HEK293 (cell line): ENCODE data around the gene TFDP1.
A peak's percentile ranks its signal among the peaks of the same experiment; 100 is the strongest.

Experiments
- ELK4 ChIP-seq: IDR thresholded peaks from 2 replicates; pipeline ENCODE4 v1.6.1; 2011; ENCODE audit warnings: mild to moderate bottlenecking, low read depth, low read length, borderline replicate concordance
- GFI1B ChIP-seq: fragments of 450-650 bp; formaldehyde crosslinking; IDR thresholded peaks from 2 replicates; pipeline ENCODE4 v1.5.1; 2016; ENCODE audit warnings: missing biosample characterization, missing genetic modification characterization
- PRDM10 ChIP-seq: fragments of 450-650 bp; formaldehyde crosslinking; IDR thresholded peaks from 2 replicates; pipeline ENCODE4 v1.5.1; 2016; ENCODE audit warnings: missing biosample characterization, missing genetic modification characterization
- RBAK ChIP-seq: fragments of 450-650 bp; formaldehyde crosslinking; IDR thresholded peaks from 2 replicates; pipeline ENCODE4 v1.5.1; 2016; ENCODE audit warnings: missing biosample characterization, missing genetic modification characterization
- SCRT2 ChIP-seq: fragments of 450-650 bp; formaldehyde crosslinking; IDR thresholded peaks from 2 replicates; pipeline ENCODE4 v1.5.1; 2016; ENCODE audit warnings: missing biosample characterization, missing genetic modification characterization
- WT1 ChIP-seq: fragments of 450-650 bp; formaldehyde crosslinking; IDR thresholded peaks from 2 replicates; pipeline ENCODE4 v1.5.1; 2016; ENCODE audit warnings: missing biosample characterization, missing genetic modification characterization
- YY1 ChIP-seq: fragments of 450-650 bp; formaldehyde crosslinking; IDR thresholded peaks from 2 replicates; pipeline ENCODE4 v1.5.1; 2018; ENCODE audit warnings: missing biosample characterization, missing genetic modification characterization
- ZFP41 ChIP-seq: fragments of 450-650 bp; formaldehyde crosslinking; IDR thresholded peaks from 2 replicates; pipeline ENCODE4 v1.5.1; 2016; ENCODE audit warnings: missing biosample characterization, missing genetic modification characterization, borderline replicate concordance
- ZNF112 ChIP-seq: fragments of 450-650 bp; formaldehyde crosslinking; IDR thresholded peaks from 2 replicates; pipeline ENCODE4 v1.5.0; 2017; ENCODE audit warnings: missing biosample characterization, missing genetic modification characterization
- ZNF341 ChIP-seq: fragments of 450-650 bp; formaldehyde crosslinking; IDR thresholded peaks from 2 replicates; pipeline ENCODE4; 2016; ENCODE audit warnings: low read depth, missing biosample characterization, missing genetic modification characterization
- ZNF48 ChIP-seq: fragments of 450-650 bp; formaldehyde crosslinking; IDR thresholded peaks from 2 replicates; pipeline ENCODE4 v1.5.1; 2016; ENCODE audit warnings: missing biosample characterization, missing genetic modification characterization
- ZNF521 ChIP-seq: fragments of 450-650 bp; formaldehyde crosslinking; IDR thresholded peaks from 2 replicates; pipeline ENCODE4 v1.5.1; 2017; ENCODE audit warnings: missing biosample characterization, mild to moderate bottlenecking, missing genetic modification characterization
- ZNF529 ChIP-seq: fragments of 450-650 bp; formaldehyde crosslinking; IDR thresholded peaks from 2 replicates; pipeline ENCODE4 v1.5.1; 2017; ENCODE audit warnings: missing genetic modification characterization, missing biosample characterization; ENCODE audit not compliant: insufficient replicate concordance
- ZNF544 ChIP-seq: fragments of 450-650 bp; formaldehyde crosslinking; IDR thresholded peaks from 2 replicates; pipeline ENCODE4 v1.5.0; 2017; ENCODE audit warnings: missing biosample characterization, missing genetic modification characterization
- ZNF558 ChIP-seq: fragments of 450-650 bp; formaldehyde crosslinking; IDR thresholded peaks from 2 replicates; pipeline ENCODE4 v1.5.1; 2016; ENCODE audit warnings: missing biosample characterization, missing genetic modification characterization
- ZNF580 ChIP-seq: fragments of 450-650 bp; formaldehyde crosslinking; IDR thresholded peaks from 2 replicates; pipeline ENCODE4 v1.5.1; 2016; ENCODE audit warnings: missing biosample characterization, missing genetic modification characterization
- ZNF600 ChIP-seq: fragments of 450-650 bp; formaldehyde crosslinking; IDR thresholded peaks from 2 replicates; pipeline ENCODE4 v1.5.1; 2016; ENCODE audit warnings: missing biosample characterization, missing genetic modification characterization
- ZNF677 ChIP-seq: fragments of 450-650 bp; IDR thresholded peaks from 2 replicates; pipeline ENCODE4 v1.5.0; 2018; ENCODE audit warnings: missing biosample characterization, mild to moderate bottlenecking, missing genetic modification characterization, moderate library complexity
- ZNF707 ChIP-seq: fragments of 450-650 bp; formaldehyde crosslinking; IDR thresholded peaks from 2 replicates; pipeline ENCODE4 v1.5.1; 2016; ENCODE audit warnings: missing biosample characterization, missing genetic modification characterization
- ZSCAN23 ChIP-seq: fragments of 450-650 bp; formaldehyde crosslinking; IDR thresholded peaks from 2 replicates; pipeline ENCODE4 v1.5.1; 2016; ENCODE audit warnings: missing biosample characterization, missing genetic modification characterization
- TF ChIP-seq, protein P1 (sequence below): fragments of 450-650 bp; formaldehyde crosslinking; IDR thresholded peaks from 2 replicates; pipeline ENCODE4 v1.5.1; 2016; ENCODE audit warnings: missing biosample characterization, missing genetic modification characterization
- TF ChIP-seq, protein P2 (sequence below): fragments of 450-650 bp; formaldehyde crosslinking; conservative IDR thresholded peaks from 2 replicates; pipeline ENCODE4 v1.5.1; 2016; ENCODE audit warnings: low read depth, missing biosample characterization, missing genetic modification characterization
- TF ChIP-seq, protein P3 (sequence below): fragments of 450-650 bp; formaldehyde crosslinking; optimal IDR thresholded peaks from 2 replicates; pipeline ENCODE3; 2016; ENCODE audit warnings: missing biosample characterization, mild to moderate bottlenecking, missing genetic modification characterization
- TF ChIP-seq, protein P4 (sequence below): fragments of 450-650 bp; formaldehyde crosslinking; IDR thresholded peaks from 2 replicates; pipeline ENCODE4 v1.5.1; 2016; ENCODE audit warnings: missing biosample characterization, missing genetic modification characterization
- TF ChIP-seq, protein P5 (sequence below): fragments of 450-650 bp; formaldehyde crosslinking; IDR thresholded peaks from 2 replicates; pipeline ENCODE4 v1.5.1; 2016; ENCODE audit warnings: missing biosample characterization, missing genetic modification characterization, low read depth

Gene TFDP1

DNA sequence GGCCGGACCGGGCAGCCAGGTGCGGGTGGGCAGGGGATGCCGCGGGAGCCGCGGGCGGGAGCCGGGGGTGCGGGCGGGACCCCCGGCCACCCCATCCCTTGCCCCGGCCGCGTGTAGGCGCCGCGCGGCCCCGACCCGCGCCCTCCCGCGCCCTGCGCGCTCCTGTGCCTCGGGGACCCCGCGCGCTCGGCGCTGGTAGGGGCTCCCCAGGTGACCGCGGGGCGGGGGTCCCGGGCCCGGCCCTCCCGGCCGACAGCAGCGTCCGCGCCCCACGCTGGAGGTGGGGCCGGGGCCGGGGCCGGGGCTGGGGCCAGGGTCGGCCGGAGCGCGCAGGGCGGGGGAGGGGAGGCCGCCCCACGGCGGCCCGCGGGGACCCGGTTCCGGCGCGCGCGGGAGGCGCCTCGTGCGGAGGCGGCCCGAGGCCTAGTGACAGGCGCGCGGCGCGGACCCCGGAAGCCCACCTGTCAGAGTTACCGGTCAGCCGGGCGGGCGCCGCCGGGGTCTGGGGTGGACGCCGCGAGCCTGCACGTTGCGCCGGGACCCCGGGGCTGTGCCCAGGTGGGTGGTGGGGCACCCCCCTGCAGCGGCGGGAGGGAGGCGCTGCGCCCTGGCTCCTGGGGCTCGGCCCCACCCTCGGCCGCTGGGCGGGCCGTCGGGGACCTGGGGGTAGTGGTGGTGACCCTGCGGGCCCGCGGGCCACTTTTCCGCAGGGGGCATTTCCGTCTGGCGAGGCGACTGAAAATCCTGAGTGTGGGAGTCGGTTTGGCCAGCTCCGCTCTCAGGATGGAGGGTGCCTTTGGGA lies 518 bp downstream of the TFDP1 start (continued):
- TF ChIP-seq PRDM10 (tag by site-specific recombination), result no peak
- TF ChIP-seq, protein P1, sequence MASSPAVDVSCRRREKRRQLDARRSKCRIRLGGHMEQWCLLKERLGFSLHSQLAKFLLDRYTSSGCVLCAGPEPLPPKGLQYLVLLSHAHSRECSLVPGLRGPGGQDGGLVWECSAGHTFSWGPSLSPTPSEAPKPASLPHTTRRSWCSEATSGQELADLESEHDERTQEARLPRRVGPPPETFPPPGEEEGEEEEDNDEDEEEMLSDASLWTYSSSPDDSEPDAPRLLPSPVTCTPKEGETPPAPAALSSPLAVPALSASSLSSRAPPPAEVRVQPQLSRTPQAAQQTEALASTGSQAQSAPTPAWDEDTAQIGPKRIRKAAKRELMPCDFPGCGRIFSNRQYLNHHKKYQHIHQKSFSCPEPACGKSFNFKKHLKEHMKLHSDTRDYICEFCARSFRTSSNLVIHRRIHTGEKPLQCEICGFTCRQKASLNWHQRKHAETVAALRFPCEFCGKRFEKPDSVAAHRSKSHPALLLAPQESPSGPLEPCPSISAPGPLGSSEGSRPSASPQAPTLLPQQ, result no peak
- TF ChIP-seq WT1 (tag by site-specific recombination), result no peak
- TF ChIP-seq SCRT2 (tag by site-specific recombination), result no peak
- TF ChIP-seq YY1 (tag by site-specific recombination), result no peak
- TF ChIP-seq ZNF600 (tag by site-specific recombination), result no peak
- no peak for TF ChIP-seq ZNF521
- TF ChIP-seq, protein P2, sequence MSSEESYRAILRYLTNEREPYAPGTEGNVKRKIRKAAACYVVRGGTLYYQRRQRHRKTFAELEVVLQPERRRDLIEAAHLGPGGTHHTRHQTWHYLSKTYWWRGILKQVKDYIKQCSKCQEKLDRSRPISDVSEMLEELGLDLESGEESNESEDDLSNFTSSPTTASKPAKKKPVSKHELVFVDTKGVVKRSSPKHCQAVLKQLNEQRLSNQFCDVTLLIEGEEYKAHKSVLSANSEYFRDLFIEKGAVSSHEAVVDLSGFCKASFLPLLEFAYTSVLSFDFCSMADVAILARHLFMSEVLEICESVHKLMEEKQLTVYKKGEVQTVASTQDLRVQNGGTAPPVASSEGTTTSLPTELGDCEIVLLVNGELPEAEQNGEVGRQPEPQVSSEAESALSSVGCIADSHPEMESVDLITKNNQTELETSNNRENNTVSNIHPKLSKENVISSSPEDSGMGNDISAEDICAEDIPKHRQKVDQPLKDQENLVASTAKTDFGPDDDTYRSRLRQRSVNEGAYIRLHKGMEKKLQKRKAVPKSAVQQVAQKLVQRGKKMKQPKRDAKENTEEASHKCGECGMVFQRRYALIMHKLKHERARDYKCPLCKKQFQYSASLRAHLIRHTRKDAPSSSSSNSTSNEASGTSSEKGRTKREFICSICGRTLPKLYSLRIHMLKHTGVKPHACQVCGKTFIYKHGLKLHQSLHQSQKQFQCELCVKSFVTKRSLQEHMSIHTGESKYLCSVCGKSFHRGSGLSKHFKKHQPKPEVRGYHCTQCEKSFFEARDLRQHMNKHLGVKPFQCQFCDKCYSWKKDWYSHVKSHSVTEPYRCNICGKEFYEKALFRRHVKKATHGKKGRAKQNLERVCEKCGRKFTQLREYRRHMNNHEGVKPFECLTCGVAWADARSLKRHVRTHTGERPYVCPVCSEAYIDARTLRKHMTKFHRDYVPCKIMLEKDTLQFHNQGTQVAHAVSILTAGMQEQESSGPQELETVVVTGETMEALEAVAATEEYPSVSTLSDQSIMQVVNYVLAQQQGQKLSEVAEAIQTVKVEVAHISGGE (tag by site-specific recombination), result no peak
- TF ChIP-seq ELK4, result no peak
- TF ChIP-seq ZNF580 (tag by site-specific recombination), result no peak
- no peak for TF ChIP-seq ZNF544 (tag by site-specific recombination)
- peak; percentile 56 for TF ChIP-seq ZNF341 (tag by site-specific recombination)
- no peak for TF ChIP-seq ZNF707
- TF ChIP-seq ZNF677 (tag by site-specific recombination), result 0 out of 2 replicates have a peak, but pooled peaks have one; percentile 4
- TF ChIP-seq GFI1B (tag by site-specific recombination), result no peak
- no peak for TF ChIP-seq ZNF558 (tag by site-specific recombination)
- no peak for TF ChIP-seq RBAK (tag by site-specific recombination)
- TF ChIP-seq ZNF529, result no peak
- no peak for TF ChIP-seq ZSCAN23 (tag by site-specific recombination)
- TF ChIP-seq ZFP41 (tag by site-specific recombination), result no peak
- TF ChIP-seq, protein P3, sequence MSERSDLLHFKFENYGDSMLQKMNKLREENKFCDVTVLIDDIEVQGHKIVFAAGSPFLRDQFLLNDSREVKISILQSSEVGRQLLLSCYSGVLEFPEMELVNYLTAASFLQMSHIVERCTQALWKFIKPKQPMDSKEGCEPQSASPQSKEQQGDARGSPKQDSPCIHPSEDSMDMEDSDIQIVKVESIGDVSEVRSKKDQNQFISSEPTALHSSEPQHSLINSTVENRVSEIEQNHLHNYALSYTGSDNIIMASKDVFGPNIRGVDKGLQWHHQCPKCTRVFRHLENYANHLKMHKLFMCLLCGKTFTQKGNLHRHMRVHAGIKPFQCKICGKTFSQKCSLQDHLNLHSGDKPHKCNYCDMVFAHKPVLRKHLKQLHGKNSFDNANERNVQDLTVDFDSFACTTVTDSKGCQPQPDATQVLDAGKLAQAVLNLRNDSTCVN (tag by site-specific recombination), result peak; percentile 45
- TF ChIP-seq, protein P4, sequence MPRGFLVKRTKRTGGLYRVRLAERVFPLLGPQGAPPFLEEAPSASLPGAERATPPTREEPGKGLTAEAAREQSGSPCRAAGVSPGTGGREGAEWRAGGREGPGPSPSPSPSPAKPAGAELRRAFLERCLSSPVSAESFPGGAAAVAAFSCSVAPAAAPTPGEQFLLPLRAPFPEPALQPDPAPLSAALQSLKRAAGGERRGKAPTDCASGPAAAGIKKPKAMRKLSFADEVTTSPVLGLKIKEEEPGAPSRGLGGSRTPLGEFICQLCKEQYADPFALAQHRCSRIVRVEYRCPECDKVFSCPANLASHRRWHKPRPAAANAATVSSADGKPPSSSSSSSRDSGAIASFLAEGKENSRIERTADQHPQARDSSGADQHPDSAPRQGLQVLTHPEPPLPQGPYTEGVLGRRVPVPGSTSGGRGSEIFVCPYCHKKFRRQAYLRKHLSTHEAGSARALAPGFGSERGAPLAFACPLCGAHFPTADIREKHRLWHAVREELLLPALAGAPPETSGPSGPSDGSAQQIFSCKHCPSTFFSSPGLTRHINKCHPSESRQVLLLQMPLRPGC (tag by site-specific recombination), result no peak
- no peak for TF ChIP-seq ZNF48 (tag by site-specific recombination)
- TF ChIP-seq, protein P5, sequence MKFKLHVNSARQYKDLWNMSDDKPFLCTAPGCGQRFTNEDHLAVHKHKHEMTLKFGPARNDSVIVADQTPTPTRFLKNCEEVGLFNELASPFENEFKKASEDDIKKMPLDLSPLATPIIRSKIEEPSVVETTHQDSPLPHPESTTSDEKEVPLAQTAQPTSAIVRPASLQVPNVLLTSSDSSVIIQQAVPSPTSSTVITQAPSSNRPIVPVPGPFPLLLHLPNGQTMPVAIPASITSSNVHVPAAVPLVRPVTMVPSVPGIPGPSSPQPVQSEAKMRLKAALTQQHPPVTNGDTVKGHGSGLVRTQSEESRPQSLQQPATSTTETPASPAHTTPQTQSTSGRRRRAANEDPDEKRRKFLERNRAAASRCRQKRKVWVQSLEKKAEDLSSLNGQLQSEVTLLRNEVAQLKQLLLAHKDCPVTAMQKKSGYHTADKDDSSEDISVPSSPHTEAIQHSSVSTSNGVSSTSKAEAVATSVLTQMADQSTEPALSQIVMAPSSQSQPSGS, result no peak
- TF ChIP-seq ZNF112 (tag by site-specific recombination), result no peak
